GM12878 (cell line): ENCODE data around the gene FCGR2B. TPM values are rescaled to one million over a fixed set of nuclear protein-coding genes. Genes with fewer than 3 reads are reported as not detected.

Experiments used
- ATAC-seq: fragments of 200-7000 bp; cut with Tn5 transposase; 3 replicates; pipeline ENCODE4 v1.9.1; 2020; ENCODE audit warnings: mild to moderate bottlenecking, moderate library complexity
- BruUV-seq: library from RNA; stranded (reverse); fragments of 400-500 nt; replicated peaks from 2 replicates; lab custom pipeline; 2021; lab: Mats Ljungman, UMichigan
- CTCF ChIA-PET: fragments of 300-600 bp; sonication (Branson Sonifier 250); formaldehyde crosslinking; extraction: SDS; loops from one replicate; lab custom pipeline; 2021; ENCODE audit warnings: inconsistent platforms; lab: Yijun Ruan, JAX
- POLR2A ChIA-PET: fragments of 350-600 bp; formaldehyde crosslinking; extraction: SDS; loops from one replicate; lab custom pipeline; 2021; ENCODE audit warnings: inconsistent platforms; lab: Charles Lee
- RAD21 ChIA-PET: fragments of 300-600 bp; sonication (Branson Sonifier 250); formaldehyde crosslinking; loops from one replicate; lab custom pipeline; 2023; ENCODE audit warnings: antibody characterized with exemption; ENCODE audit not compliant: unreplicated experiment; lab: Charles Lee
- SMC1A ChIA-PET: fragments of 300-600 bp; sonication (Branson Sonifier 250); formaldehyde crosslinking; loops from one replicate; lab custom pipeline; 2023; ENCODE audit not compliant: unreplicated experiment, uncharacterized antibody; lab: Charles Lee
- DNase-seq: peaks from one replicate; pipeline ENCODE4 v3.0.0-alpha.2; 2011; ENCODE audit warnings: low read depth, low spot score
- FAIRE-seq: peaks from 3 replicates; lab custom pipeline; 2011; peaks lifted over from hg19 to GRCh38; lab: Jason Lieb, UNC
- H2AFZ ChIP-seq: 2 replicates; pipeline ENCODE4 v1.6.0; 2011; ENCODE audit warnings: low read depth, low read length, control low read depth; ENCODE audit not compliant: control insufficient read depth
- H3K27ac ChIP-seq: 2 replicates; pipeline ENCODE4 v1.5.1; 2011; ENCODE audit warnings: control low read depth; ENCODE audit not compliant: control insufficient read depth, insufficient read depth
- H3K27me3 ChIP-seq, 2 experiments: replicated peaks in 1 of 2; 2 replicates each; pipeline versions ENCODE4 v1.6.0 to v1.6.1; 2011; ENCODE audit warnings: low read length in 1 of 2; ENCODE audit not compliant: control insufficient read depth in 2 of 2, insufficient read depth in 2 of 2
- H3K36me3 ChIP-seq, 2 experiments: 2 replicates each; pipeline ENCODE4 v1.5.1; 2011; ENCODE audit warnings: low read length in 1 of 2; ENCODE audit not compliant: control insufficient read depth in 2 of 2, insufficient read depth in 2 of 2
- H3K4me1 ChIP-seq: 2 replicates; pipeline ENCODE4 v1.6.1; 2011; ENCODE audit warnings: mild to moderate bottlenecking, low read length, moderate library complexity, mixed read lengths; ENCODE audit not compliant: control insufficient read depth, insufficient read depth
- H3K4me2 ChIP-seq: 2 replicates; pipeline ENCODE4 v1.6.0; 2011; ENCODE audit warnings: control low read depth; ENCODE audit not compliant: control insufficient read depth, insufficient read depth
- H3K4me3 ChIP-seq: fragments of 200-600 bp; sonication (generic); 2 replicates; pipeline ENCODE4 v1.5.1; 2016
- H3K79me2 ChIP-seq: 2 replicates; pipeline ENCODE4 v1.6.0; 2011; ENCODE audit warnings: low read length; ENCODE audit not compliant: control insufficient read depth, insufficient read depth
- H3K9ac ChIP-seq: 2 replicates; pipeline ENCODE4 v1.8.0; 2011; ENCODE audit warnings: low read length, control low read depth, mixed read lengths; ENCODE audit not compliant: control insufficient read depth, insufficient read depth
- H3K9me3 ChIP-seq: replicated peaks from 3 replicates; pipeline ENCODE4 v1.5.1; 2011; ENCODE audit warnings: mild to moderate bottlenecking, low read length; ENCODE audit not compliant: control insufficient read depth, insufficient read depth
- H4K20me1 ChIP-seq: 2 replicates; pipeline ENCODE4 v1.6.0; 2011; ENCODE audit not compliant: control insufficient read depth, insufficient read depth
- ATF2 ChIP-seq: IDR thresholded peaks from 2 replicates; pipeline ENCODE4 v1.6.1; 2012; ENCODE audit warnings: low read length, inconsistent platforms
- BCL3 ChIP-seq: IDR thresholded peaks from 2 replicates; pipeline ENCODE4 v1.6.1; 2011; ENCODE audit warnings: borderline replicate concordance, low read depth, mild to moderate bottlenecking, moderate library complexity, low read length; ENCODE audit not compliant: insufficient read depth, poor library complexity, severe bottlenecking
- CREM ChIP-seq: IDR thresholded peaks from 2 replicates; pipeline ENCODE4 v1.6.1; 2014; ENCODE audit warnings: antibody characterized with exemption, low read depth
- CTCF ChIP-seq, 3 experiments: IDR thresholded peaks in 2 of 3; conservative IDR thresholded peaks in 1 of 3; 2 replicates each; pipeline ENCODE4 v1.5.1; 2011; ENCODE audit warnings: low read depth in 3 of 3, low read length in 3 of 3, mild to moderate bottlenecking in 3 of 3, control low read depth in 2 of 3, moderate library complexity in 2 of 3, inconsistent platforms in 1 of 3, mixed read lengths in 1 of 3; ENCODE audit not compliant: control insufficient read depth in 2 of 3, insufficient read depth in 1 of 3; ENCODE audit errors: extremely low read depth in 1 of 3
- DPF2 ChIP-seq: fragments of 450-650 bp; IDR thresholded peaks from 2 replicates; pipeline ENCODE4 v1.6.1; 2017; ENCODE audit warnings: mild to moderate bottlenecking
- EP300 ChIP-seq, 2 experiments: fragments of 150-350 bp in 1 of 2; IDR thresholded peaks; 2 replicates each; pipeline ENCODE4 v1.6.1; 2011 to 2012; ENCODE audit warnings: low read depth in 2 of 2, low read length in 2 of 2, borderline replicate concordance in 1 of 2, improper control_type of control experiment in 1 of 2, inconsistent platforms in 1 of 2; ENCODE audit not compliant: control insufficient read depth in 1 of 2
- GABPA ChIP-seq: IDR thresholded peaks from 2 replicates; pipeline ENCODE4 v1.6.1; 2014; ENCODE audit warnings: antibody characterized with exemption, low read depth, mild to moderate bottlenecking, inconsistent platforms
- IKZF1 ChIP-seq: fragments of 450-650 bp; conservative IDR thresholded peaks from 2 replicates; pipeline ENCODE4 v1.6.1; 2017; ENCODE audit warnings: antibody characterized with exemption, mild to moderate bottlenecking
- JUNB ChIP-seq: IDR thresholded peaks from 2 replicates; pipeline ENCODE4 v1.6.1; 2016; ENCODE audit warnings: antibody characterized with exemption, mild to moderate bottlenecking
- KDM1A ChIP-seq: fragments of 200-600 bp; sonication (generic); IDR thresholded peaks from 2 replicates; pipeline ENCODE4 v1.6.1; 2016; ENCODE audit warnings: borderline replicate concordance
- MTA2 ChIP-seq: fragments of 450-650 bp; IDR thresholded peaks from 2 replicates; pipeline ENCODE4 v1.6.1; 2016; ENCODE audit warnings: low read depth, mild to moderate bottlenecking, moderate library complexity
- MXI1 ChIP-seq: fragments of 150-350 bp; IDR thresholded peaks from 2 replicates; pipeline ENCODE4 v1.6.1; 2011; ENCODE audit warnings: low read depth, mild to moderate bottlenecking, inconsistent platforms, low read length, improper control_type of control experiment
- STAT1 ChIP-seq: fragments of 450-650 bp; conservative IDR thresholded peaks from 2 replicates; pipeline ENCODE4 v1.6.1; 2014; ENCODE audit warnings: antibody characterized with exemption, mild to moderate bottlenecking
- TBL1XR1 ChIP-seq: IDR thresholded peaks from 2 replicates; pipeline ENCODE4 v1.6.1; 2012; ENCODE audit warnings: low read depth, low read length, improper control_type of control experiment
- USF1 ChIP-seq: IDR thresholded peaks from 2 replicates; pipeline ENCODE4 v1.6.1; 2011; ENCODE audit warnings: borderline replicate concordance, low read depth, mild to moderate bottlenecking, moderate library complexity, mixed read lengths, low read length; ENCODE audit not compliant: insufficient read depth; ENCODE audit errors: extremely low read length
- ZNF384 ChIP-seq: IDR thresholded peaks from 2 replicates; pipeline ENCODE4 v1.6.1; 2012; ENCODE audit warnings: low read depth, mild to moderate bottlenecking, low read length, improper control_type of control experiment, borderline replicate concordance
- WGBS: methylation state at CpG from one replicate; pipeline ENCODE4 v1.1.6; 2016; ENCODE audit warnings: low lambda C conversion rate; ENCODE audit not compliant: insufficient replicate concordance, insufficient coverage; ENCODE audit errors: missing lambda C conversion rate; 5-methylcytosine and 5-hydroxymethylcytosine counted together
- in situ Hi-C: fragments of 300-500 bp; cut with MboI; formaldehyde crosslinking; loops from 9 replicates; pipeline ENCODE4 v1.14.3; 2018; ENCODE audit warnings: mixed read lengths
- intact Hi-C: fragments of 100-400 bp; cut with micrococcal nuclease; formaldehyde crosslinking; loops from one replicate; pipeline ENCODE4 v1.14.2; 2022; ENCODE audit not compliant: unreplicated experiment
- polyA plus RNA-seq, 11 experiments: library from polyadenylated mRNA; depleted of rRNA in 4 of 11; unstranded in 6 of 11; stranded (reverse) in 5 of 11; fragments of >200 nt; fragmentation: Nextera tagmentation in 4 of 11; fragmentation: Illumina TruSeq in 1 of 11; extraction: Ambion mirVana in 4 of 11; extraction: Trizol in 1 of 11; gene quantifications; 1 replicate in 1 of 11; 2 replicates in 10 of 11; pipeline versions ENCODE4 v1.2.1 to v1.2.3, GENCODE V29; 2011 to 2016; ENCODE audit warnings: inconsistent platforms in 2 of 11, missing spikeins in 2 of 11, low read depth in 1 of 11
- total RNA-seq, 4 experiments: library from RNA; depleted of rRNA in 3 of 4; stranded (reverse); fragments of >200 nt in 3 of 4; fragmentation: Illumina TruSeq in 1 of 4; extraction: Trizol in 1 of 4; gene quantifications; 2 replicates each; pipeline versions ENCODE4 v1.2.1 to v1.2.3, GENCODE V29; 2013 to 2021

FCGR2B gene
- total and polyA plus RNA-seq, 10 of the 15 experiments (the other 5 are each of a cell fraction or from before 2014, with no cell fraction given), result 76.6 to 216 (median 108) TPM

- ATAC-seq (peak; percentile 82), FAIRE-seq (peak; percentile 75), DNase-seq (no peak)
- no TSS peak for BruUV-seq
- Histone ChIP-seq H3K9ac (no peak overlapping the region), H3K9me3 (no peaks in the 10 kb centered on the region), H4K20me1 (no peaks in the 10 kb centered on the region), H3K27me3 (no peaks in the 10 kb centered on the region), H3K79me2 (no peaks in the 10 kb centered on the region), H3K36me3 (no peaks in the 10 kb centered on the region), H3K4me2 (peak overlapping the region; percentile 72), H2AFZ (peak overlapping the region; percentile 68), H3K4me3 (peak overlapping the region; percentile 41; the same call in 1 of the 2 replicates), H3K4me1 (peaks cover 45% of the 10 kb centered on the region), H3K27ac (peak overlapping the region; percentile 77)
- intact Hi-C loops, result no loop called here
- in situ Hi-C loops, result no loop called here
- SMC1A ChIA-PET, result interaction anchor here (1.0 to 4.5 kb wide), 4 partner anchors 8 to 15 kb away, joined by 3 to 49 read pairs (median 4); partner anchors contain the start of gene FCRLA
- CTCF ChIA-PET, result interaction anchor here (0.7 to 2.2 kb wide), 6 partner anchors 10 to 31 kb away, joined by 3 to 10 read pairs (median 4); partner anchors contain the start of genes DUSP12 and FCRLA
- RAD21 ChIA-PET, result interaction anchor here (1.0 to 2.0 kb wide), 3 partner anchors 11 to 318 kb away, joined by 3 to 10 read pairs (median 3); partner anchors contain the start of gene FCRLA
- 0% methylated on average over 8 of the region's 8 CpGs for WGBS
- POLR2A ChIA-PET, result interaction anchor here (1.0 kb wide), 1 partner anchor 8 kb away, joined by 3 read pairs; no protein-coding TSS in a partner anchor
- TF ChIP-seq IKZF1, result peak; percentile 92
- TF ChIP-seq USF1, result no peak
- TF ChIP-seq KDM1A, result no peak
- TF ChIP-seq MTA2, result peak; percentile 67; the same call in 1 of the 2 replicates
- TF ChIP-seq ATF2, result peak; percentile 58; the same call in 1 of the 2 replicates
- TF ChIP-seq ZNF384, result no peak
- TF ChIP-seq GABPA, result 0 out of 2 replicates have a peak, but pooled peaks have one; percentile 22
- TF ChIP-seq EP300 (IDR thresholded peaks at IDR 0.05; ENCODE audit: borderline replicate concordance in 1 of 2, control insufficient read depth in 1 of 2, low read depth in 2 of 2, low read length in 2 of 2), result peak in 1 of 2 experiments; percentile 62; a peak in 1 of 4 replicates
- peak; percentile 91 for TF ChIP-seq DPF2
- peak; percentile 22; the same call in 1 of the 2 replicates for TF ChIP-seq MXI1
- peak; percentile 23 for TF ChIP-seq JUNB
- no peak for TF ChIP-seq STAT1
- peak; percentile 59; the same call in 1 of the 2 replicates for TF ChIP-seq CREM
- peak; percentile 19 for TF ChIP-seq BCL3
- TF ChIP-seq TBL1XR1, result peak; percentile 64; the same call in 1 of the 2 replicates
- no peak for TF ChIP-seq CTCF (IDR thresholded peaks at IDR 0.05 in 2 of 3, conservative IDR thresholded peaks at IDR 0.05 in 1 of 3; ENCODE audit: control insufficient read depth in 2 of 3, extremely low read depth in 1 of 3, insufficient read depth in 1 of 3, low read depth in 3 of 3, low read length in 3 of 3)
Observed at GRCh38 chr1:161718559-161719324, 55.8 kb downstream of the FCGR2B start.
